Measurements from ENCODE around the gene CARD19. TPM values are rescaled to one million over a fixed set of nuclear protein-coding genes. Genes with fewer than 3 reads are reported as not detected.
"Not testable (repeated sequence)": the region's sequence is repeated elsewhere in the genome, so short reads cannot be mapped to it uniquely, and the experiment has no call there.

The CARD19 gene
- total RNA-seq, 4 donors from 2014 or later: 37.0 to 61.8 (median 49.1) TPM

- 78 to 83% methylated on average over 7 of the region's 7 CpGs for WGBS, 2 donors
- DNase-seq: no peak
- no peak for TF ChIP-seq POLR2A (IDR thresholded peaks at IDR 0.05)
- TF ChIP-seq CTCF (IDR thresholded peaks at IDR 0.05): no peak
- H3K36me3 ChIP-seq: no peaks in the 10 kb centered on the region
- H3K27ac ChIP-seq: no peak overlapping the region
- peaks cover 16 to 25% of the 10 kb centered on the region in 2 donors for H3K4me1 ChIP-seq
- no peaks in the 10 kb centered on the region for H3K27me3 ChIP-seq
- intact Hi-C loops (cut with DNase I): loop anchor here (10.0 kb wide), 1 partner anchor 317 kb away; the partner anchor contains the start of genes FAM120A and FAM120AOS
- no peak overlapping the region for H3K4me3 ChIP-seq (replicated peaks in 1 of 3)
- H3K9me3 ChIP-seq: no peaks in the 10 kb centered on the region
Observed at GRCh38 chr9:93138171-93138764, 42.3 kb downstream of the CARD19 start.

GRCh38 chr9:93139365-93140182 is 43.6 kb downstream of the CARD19 start:
- Histone ChIP-seq H3K4me3 (replicated peaks in 1 of 3) (no peak overlapping the region), H3K36me3 (no peaks in the 10 kb centered on the region), H3K4me1 (peaks cover 18 to 23% of the 10 kb centered on the region in 2 donors), H3K27me3 (no peaks in the 10 kb centered on the region), H3K27ac (no peak overlapping the region), H3K9me3 (no peaks in the 10 kb centered on the region)
- TF ChIP-seq POLR2A (IDR thresholded peaks at IDR 0.05) (no peak), CTCF (IDR thresholded peaks at IDR 0.05) (no peak)
- intact Hi-C loops (cut with DNase I): loop anchor here (10.0 kb wide), 1 partner anchor 315 kb away; the partner anchor contains the start of genes FAM120A and FAM120AOS
- WGBS, 2 donors: 87 to 91% methylated on average over 10 to 13 of the region's 16 CpGs
- DNase-seq: no peak

- 89 to 90% methylated on average over 6 to 8 of the region's 8 CpGs for WGBS, 2 donors
- intact Hi-C loops (cut with DNase I): no loop called here
- Histone ChIP-seq H3K4me1 (peaks cover 0 to 9% of the 10 kb centered on the region in 2 donors), H3K27me3 (no peaks in the 10 kb centered on the region), H3K36me3 (no peaks in the 10 kb centered on the region), H3K27ac (no peak overlapping the region), H3K4me3 (replicated peaks in 1 of 3) (no peak overlapping the region), H3K9me3 (no peaks in the 10 kb centered on the region)
- TF ChIP-seq CTCF (IDR thresholded peaks at IDR 0.05): no peak
- TF ChIP-seq POLR2A (IDR thresholded peaks at IDR 0.05): no peak
- DNase-seq: no peak
Observed at GRCh38 chr9:93141771-93142483, 45.9 kb downstream of the CARD19 start.

- no peak overlapping the region for H3K4me3 ChIP-seq (replicated peaks in 1 of 3)
- no peaks in the 10 kb centered on the region for H3K27me3 ChIP-seq
- WGBS, 2 donors: 41 to 52% methylated on average over 10 to 12 of the region's 15 CpGs
- H3K27ac ChIP-seq: no peak overlapping the region
- intact Hi-C loops (cut with DNase I): no loop called here
- TF ChIP-seq POLR2A (IDR thresholded peaks at IDR 0.05) (no peak), CTCF (IDR thresholded peaks at IDR 0.05) (no peak)
- no peaks in the 10 kb centered on the region for H3K9me3 ChIP-seq
- H3K36me3 ChIP-seq: no peaks in the 10 kb centered on the region
- H3K4me1 ChIP-seq: peaks cover 0 to 9% of the 10 kb centered on the region in 2 donors
- no peak for DNase-seq
Observed at GRCh38 chr9:93143830-93144530, 48.0 kb downstream of the CARD19 start.

GRCh38 chr9:93146696-93147095 is 50.7 kb downstream of the CARD19 start:
- H3K4me3 ChIP-seq (replicated peaks in 1 of 3); H3K27me3 ChIP-seq; H3K36me3 ChIP-seq; DNase-seq; H3K27ac ChIP-seq; H3K9me3 ChIP-seq; H3K4me1 ChIP-seq; intact Hi-C loops (cut with DNase I): not testable (repeated sequence)
- 84 to 91% methylated on average over 6 of the region's 6 CpGs for WGBS, 2 donors
